Activated B cell treated with CpG ODN at 0.5 μM for 24 hours (primary cell): ENCODE data around the gene SWAP70. TPM values are rescaled to one million over a fixed set of nuclear protein-coding genes. Genes with fewer than 3 reads are reported as not detected.

Experiments
- ATAC-seq: fragments of 200-7000 bp; cut with Tn5 transposase; one replicate; pipeline ENCODE4 v1.10.0; 2021; ENCODE audit warnings: low read depth, mild to moderate bottlenecking, moderate library complexity
- CTCF ChIA-PET: fragments of 350-600 bp; sonication (Branson Sonifier 250); formaldehyde crosslinking; loops from one replicate; lab custom pipeline; 2021; ENCODE audit warnings: antibody characterized with exemption; lab: Charles Lee
- POLR2A ChIA-PET: fragments of 350-600 bp; sonication (Branson Sonifier 250); formaldehyde crosslinking; loops from one replicate; lab custom pipeline; 2021; ENCODE audit warnings: antibody characterized with exemption; lab: Charles Lee
- DNase-seq: peaks from one replicate; pipeline ENCODE4 v3.0.0; 2022
- H3K27ac Mint-ChIP-seq: one replicate; pipeline ENCODE4 v1.8.0; 2020; ENCODE audit warnings: mixed read lengths
- H3K27me3 Mint-ChIP-seq: one replicate; pipeline ENCODE4 v1.8.0; 2021; ENCODE audit warnings: mixed read lengths
- H3K36me3 Mint-ChIP-seq: one replicate; pipeline ENCODE4 v1.8.0; 2021; ENCODE audit warnings: low read depth, mixed read lengths
- H3K4me1 Mint-ChIP-seq: one replicate; pipeline ENCODE4 v1.8.0; 2021; ENCODE audit warnings: mixed read lengths
- H3K4me3 Mint-ChIP-seq: one replicate; pipeline ENCODE4 v1.8.0; 2020; ENCODE audit warnings: mild to moderate bottlenecking, mixed read lengths
- H3K9me3 Mint-ChIP-seq: one replicate; pipeline ENCODE4 v1.8.0; 2020; ENCODE audit warnings: mixed read lengths
- CTCF ChIP-seq: fragments of 200-600 bp; IDR thresholded peaks from one replicate; pipeline ENCODE4 v1.8.0; 2022; ENCODE audit warnings: antibody characterized with exemption, mild to moderate bottlenecking
- intact Hi-C: fragments of 100-400 bp; cut with micrococcal nuclease; formaldehyde crosslinking; loops from one replicate; pipeline ENCODE4 v1.15.1; 2024
- total RNA-seq: library from RNA; stranded (reverse); gene quantifications from 2 replicates; pipeline ENCODE4 v1.2.3, GENCODE V29; 2022

Gene SWAP70
- total RNA-seq, 1 donor from 2014 or later: 288 TPM

GRCh38 chr11:9726321-9727022, 62.6 kb downstream of the SWAP70 start:
- Mint-ChIP-seq H3K27ac (peak overlapping the region; percentile 84), H3K36me3 (peaks cover 78% of the 10 kb centered on the region), H3K27me3 (no peaks in the 10 kb centered on the region), H3K9me3 (no peaks in the 10 kb centered on the region), H3K4me1 (peaks cover 82% of the 10 kb centered on the region), H3K4me3 (peak overlapping the region; percentile 47)
- ChIA-PET POLR2A (interaction anchor here (0.6 to 2.2 kb wide), 14 partner anchors 8 to 153 kb away, joined by 3 to 12 read pairs (median 5); partner anchors contain the start of gene WEE1), CTCF (interaction anchor here (1.3 to 2.0 kb wide), 3 partner anchors 21 to 192 kb away, joined by 6 to 12 read pairs (median 7); no protein-coding TSS in a partner anchor)
- intact Hi-C loops: loop anchor here (1.0 kb wide), 1 partner anchor 9 kb away; no protein-coding TSS in a partner anchor
- ATAC-seq: peak; percentile 35
- no peak for TF ChIP-seq CTCF
- no peak for DNase-seq

GRCh38 chr11:9728058-9728457, 64.2 kb downstream of the SWAP70 start:
- CTCF ChIA-PET: interaction anchor here (1.4 to 2.1 kb wide), 4 partner anchors 11 to 193 kb away, joined by 3 to 11 read pairs (median 7); no protein-coding TSS in a partner anchor
- DNase-seq: no peak

GRCh38 chr11:9731256-9731655, 67.4 kb downstream of the SWAP70 start:
- H3K4me3 Mint-ChIP-seq: no peak overlapping the region
- ATAC-seq (no peak), DNase-seq (no peak)
- peaks cover 6% of the 10 kb centered on the region for H3K9me3 Mint-ChIP-seq
- ChIA-PET POLR2A (interaction anchor here (0.7 to 5.8 kb wide), 5 partner anchors 8 to 117 kb away, joined by 3 to 76 read pairs (median 4); no protein-coding TSS in a partner anchor), CTCF (interaction anchor here (1.1 to 6.3 kb wide), 2 partner anchors 17 to 197 kb away, joined by 3 to 25 read pairs; no protein-coding TSS in a partner anchor)
- H3K27ac Mint-ChIP-seq: peak overlapping the region; percentile 94
- H3K4me1 Mint-ChIP-seq: peaks cover 87% of the 10 kb centered on the region
- H3K36me3 Mint-ChIP-seq: peaks cover 89% of the 10 kb centered on the region
- intact Hi-C loops: no loop called here
- no peaks in the 10 kb centered on the region for H3K27me3 Mint-ChIP-seq
- no peak for TF ChIP-seq CTCF

More at GRCh38 chr11:9728058-9728457, 64.2 kb downstream of the SWAP70 start:
- TF ChIP-seq CTCF: no peak
- no peak for ATAC-seq
- POLR2A ChIA-PET: interaction anchor here (0.7 to 3.4 kb wide), 5 partner anchors 11 to 82 kb away, joined by 3 to 22 read pairs (median 6); partner anchors contain the start of gene SWAP70
- peak overlapping the region; percentile 28 for H3K4me3 Mint-ChIP-seq
- peaks cover 78% of the 10 kb centered on the region for H3K36me3 Mint-ChIP-seq
- H3K9me3 Mint-ChIP-seq: no peaks in the 10 kb centered on the region
- H3K27ac Mint-ChIP-seq: peak overlapping the region; percentile 84
- intact Hi-C loops: no loop called here
- H3K4me1 Mint-ChIP-seq: peaks cover 82% of the 10 kb centered on the region
- no peaks in the 10 kb centered on the region for H3K27me3 Mint-ChIP-seq

- H3K4me3 Mint-ChIP-seq: no peak overlapping the region
- TF ChIP-seq CTCF: no peak
- peaks cover 87% of the 10 kb centered on the region for H3K4me1 Mint-ChIP-seq
- peaks cover 93% of the 10 kb centered on the region for H3K36me3 Mint-ChIP-seq
- DNase-seq: no peak
- peaks cover 6% of the 10 kb centered on the region for H3K9me3 Mint-ChIP-seq
- H3K27ac Mint-ChIP-seq: peak overlapping the region; percentile 81
- intact Hi-C loops: no loop called here
- ChIA-PET CTCF (interaction anchor here (1.1 to 6.3 kb wide), 3 partner anchors 12 to 198 kb away, joined by 3 to 25 read pairs (median 5); no protein-coding TSS in a partner anchor), POLR2A (interaction anchor here (0.8 to 5.8 kb wide), 3 partner anchors 9 to 272 kb away, joined by 3 to 76 read pairs (median 7); no protein-coding TSS in a partner anchor)
- ATAC-seq: no peak
- H3K27me3 Mint-ChIP-seq: no peaks in the 10 kb centered on the region
Observed at GRCh38 chr11:9732453-9732852, 68.6 kb downstream of the SWAP70 start.

- ChIA-PET POLR2A (interaction anchor here (1.3 to 5.8 kb wide), 4 partner anchors 9 to 44 kb away, joined by 4 to 76 read pairs (median 6); no protein-coding TSS in a partner anchor), CTCF (interaction anchor here (1.0 to 6.3 kb wide), 5 partner anchors 13 to 25 kb away, joined by 3 to 25 read pairs (median 4); no protein-coding TSS in a partner anchor)
- intact Hi-C loops: no loop called here
- no peak for TF ChIP-seq CTCF
- Mint-ChIP-seq H3K27ac (peak overlapping the region; percentile 81), H3K9me3 (peaks cover 6% of the 10 kb centered on the region), H3K27me3 (no peaks in the 10 kb centered on the region), H3K4me3 (no peak overlapping the region), H3K4me1 (peaks cover 86% of the 10 kb centered on the region), H3K36me3 (peaks cover 91% of the 10 kb centered on the region)
- DNase-seq (no peak), ATAC-seq (no peak)
Observed at GRCh38 chr11:9733212-9733611, 69.3 kb downstream of the SWAP70 start.
